Femur (tissue), 1 donor: Measurements from ENCODE around the gene TNFRSF8.

ENCODE experiments used
- DNase-seq: peaks from one replicate; pipeline ENCODE4 v3.0.0-alpha.2; 2017

Gene TNFRSF8

DNA sequence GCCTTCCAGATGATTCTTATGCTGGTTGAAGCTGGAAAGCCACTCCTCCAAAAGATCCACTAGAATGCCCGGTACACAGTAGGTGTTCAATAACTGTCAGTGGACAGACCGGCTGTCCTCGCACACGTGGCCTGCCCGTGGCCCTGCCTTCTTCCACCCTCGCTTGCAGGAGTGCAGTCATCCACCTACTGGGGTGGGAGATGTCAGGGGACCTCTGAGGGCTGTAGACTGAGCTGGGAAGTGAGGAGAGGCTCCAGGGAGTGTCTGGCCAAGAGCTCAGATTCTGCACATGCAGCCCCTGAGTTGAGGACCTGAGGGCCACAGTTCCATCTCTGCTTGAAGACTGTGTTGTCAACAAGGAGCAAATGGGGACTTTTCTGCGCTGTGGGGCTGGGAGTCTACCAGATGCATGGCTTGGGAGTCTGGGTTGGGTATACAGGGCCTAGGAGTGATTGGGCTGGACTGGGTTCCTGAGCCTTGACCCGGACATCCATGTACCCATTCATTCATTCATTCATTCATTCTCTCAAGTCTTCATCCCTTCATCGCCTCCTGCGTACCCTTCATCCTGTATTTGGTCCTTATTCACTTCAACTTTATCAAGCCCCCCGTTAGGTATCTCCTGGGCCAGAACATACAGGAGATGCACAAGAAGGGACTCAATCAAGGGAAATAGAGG, 99.5 kb downstream of the TNFRSF8 start:
- no peak for DNase-seq

DNA sequence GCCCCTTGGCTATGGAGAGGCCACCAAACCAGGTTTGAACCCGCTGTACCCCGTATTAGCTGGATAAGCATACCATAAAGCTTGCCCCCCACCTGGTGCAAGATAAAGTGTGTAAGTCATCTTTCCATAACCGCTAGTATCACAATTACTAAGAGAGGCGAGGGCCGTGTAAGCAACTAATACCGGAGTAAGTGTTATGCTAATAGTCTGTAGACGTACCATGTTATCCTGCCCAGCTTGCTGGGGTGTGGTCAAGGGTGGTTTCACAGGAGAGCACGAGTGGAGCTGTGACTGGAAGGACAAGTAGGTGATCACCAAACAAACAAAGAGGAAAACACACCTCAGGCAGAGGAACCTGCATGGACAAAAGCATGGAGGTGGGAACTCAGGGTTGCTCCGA, 100.1 kb downstream of the TNFRSF8 start:
- DNase-seq = no peak

DNA sequence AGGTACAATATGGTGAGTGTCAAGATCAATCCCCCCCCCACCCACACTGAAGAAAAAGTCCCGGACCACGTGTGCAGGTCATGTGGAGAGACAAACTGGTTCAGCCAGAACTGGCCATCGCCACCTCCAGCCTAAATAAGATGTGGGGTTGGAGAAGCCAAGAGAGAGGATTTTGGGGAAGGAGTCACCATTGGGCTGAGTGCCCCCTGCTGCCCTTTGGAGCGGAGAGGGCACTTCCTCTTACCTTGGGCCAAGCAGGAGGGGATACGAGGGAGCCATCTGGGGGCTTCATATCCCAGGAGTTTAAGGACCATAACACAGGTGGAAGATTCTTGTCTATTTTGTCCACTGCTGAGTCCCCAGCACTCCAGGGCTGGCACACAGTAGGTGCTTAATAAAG, 101.1 kb downstream of the TNFRSF8 start:
- no peak for DNase-seq

DNA sequence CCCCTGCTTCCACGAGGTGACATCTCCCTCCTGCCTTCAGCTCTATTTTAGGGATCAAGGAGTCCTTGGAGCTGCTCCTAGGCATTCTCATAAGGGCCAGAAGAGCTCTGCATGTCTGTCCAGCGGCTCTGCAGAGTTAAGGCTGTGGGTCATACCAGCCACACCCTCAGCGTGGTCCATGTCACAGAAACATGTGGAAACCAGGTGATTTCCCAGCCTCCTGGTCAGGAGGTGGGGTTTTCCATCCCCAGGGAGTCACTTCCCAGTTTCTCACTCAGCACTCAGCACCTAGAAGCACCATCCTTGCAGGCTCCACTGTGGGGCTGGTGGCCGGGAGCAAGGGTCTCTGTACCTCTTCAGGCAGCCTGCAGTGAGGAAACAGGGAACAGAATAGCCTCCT, 102.2 kb downstream of the TNFRSF8 start:
- DNase-seq = no peak

DNA sequence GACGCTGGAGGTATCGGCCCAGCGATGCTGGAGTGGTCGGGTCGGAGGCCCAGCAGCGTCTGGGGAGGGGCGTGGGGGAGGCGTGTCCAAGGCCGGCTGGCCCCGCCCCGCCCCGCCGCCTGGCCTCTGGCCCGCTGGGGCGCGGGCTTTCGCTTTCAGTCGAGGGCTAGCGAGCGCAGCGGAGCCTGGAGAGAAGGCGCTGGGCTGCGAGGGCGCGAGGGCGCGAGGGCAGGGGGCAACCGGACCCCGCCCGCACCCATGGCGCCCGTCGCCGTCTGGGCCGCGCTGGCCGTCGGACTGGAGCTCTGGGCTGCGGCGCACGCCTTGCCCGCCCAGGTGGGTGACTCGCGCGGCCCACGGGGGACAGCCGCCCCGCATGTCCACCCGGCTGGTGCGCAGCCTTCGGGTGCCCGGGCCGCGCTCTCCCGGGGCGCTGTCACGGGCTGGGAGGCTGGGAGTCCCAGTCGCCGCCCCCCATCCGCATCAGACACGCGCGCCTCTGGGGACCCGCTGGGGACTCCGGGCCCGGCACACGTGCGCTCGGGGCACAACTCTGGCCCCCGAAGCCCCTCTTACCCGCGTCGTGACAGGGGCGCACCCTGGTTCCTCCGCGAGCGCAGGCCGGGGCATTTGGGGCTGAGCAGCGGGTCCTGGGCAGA, 103.9 kb downstream of the TNFRSF8 start, which contains the start of gene TNFRSF1B:
Gene TNFRSF1B, plus strand, starts transcription at position 158 of the 659 bp plus-strand sequence. Its CDS starts 101 bp downstream, at position 259.
- DNase-seq = peak; percentile 68

DNA sequence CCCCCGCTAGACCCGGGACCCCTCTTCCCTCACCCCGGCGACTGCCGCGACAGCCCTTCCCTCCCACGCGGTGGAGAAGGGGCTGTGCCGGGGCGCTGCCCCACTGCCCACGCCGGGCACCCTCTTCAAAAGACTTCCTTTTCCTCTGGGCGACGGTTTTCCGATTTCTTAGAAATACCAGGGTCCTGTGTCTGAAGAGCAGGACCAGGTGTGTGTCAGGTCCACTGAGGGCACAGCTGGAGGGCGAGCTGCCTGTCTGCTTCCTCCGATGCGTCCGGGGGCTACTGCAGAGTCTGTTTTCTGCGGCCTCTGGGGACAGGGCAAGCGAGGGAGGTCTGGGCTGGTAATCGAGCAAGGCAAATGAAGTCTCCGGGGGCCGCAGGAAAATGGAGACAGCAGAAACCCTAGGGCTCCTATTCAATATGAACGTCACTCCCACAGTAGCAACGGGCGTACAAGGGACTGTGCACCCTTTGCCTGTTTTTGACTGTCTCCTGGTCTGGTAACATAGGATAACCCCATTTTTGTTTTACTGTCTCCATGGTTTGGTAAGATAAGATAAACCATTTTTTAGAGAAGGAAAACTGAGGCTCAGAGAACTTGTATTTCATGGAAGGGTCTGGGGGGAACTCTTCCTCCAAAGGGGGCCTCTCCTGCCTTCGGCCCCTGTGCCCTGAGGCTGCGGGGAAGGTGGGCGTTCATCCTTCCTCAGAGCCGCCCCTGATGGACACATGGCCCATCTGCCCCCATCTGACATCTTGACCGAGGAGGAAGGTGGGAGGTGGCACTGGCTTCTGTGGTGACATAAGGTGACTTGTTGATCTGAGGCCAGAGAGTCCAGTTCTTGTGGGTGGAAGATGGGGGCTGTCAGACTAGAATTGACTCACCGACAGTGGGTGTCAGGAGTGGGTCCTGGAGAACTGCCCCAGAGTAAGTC, 104.7 kb downstream of the TNFRSF8 start:
- no peak for DNase-seq

DNA sequence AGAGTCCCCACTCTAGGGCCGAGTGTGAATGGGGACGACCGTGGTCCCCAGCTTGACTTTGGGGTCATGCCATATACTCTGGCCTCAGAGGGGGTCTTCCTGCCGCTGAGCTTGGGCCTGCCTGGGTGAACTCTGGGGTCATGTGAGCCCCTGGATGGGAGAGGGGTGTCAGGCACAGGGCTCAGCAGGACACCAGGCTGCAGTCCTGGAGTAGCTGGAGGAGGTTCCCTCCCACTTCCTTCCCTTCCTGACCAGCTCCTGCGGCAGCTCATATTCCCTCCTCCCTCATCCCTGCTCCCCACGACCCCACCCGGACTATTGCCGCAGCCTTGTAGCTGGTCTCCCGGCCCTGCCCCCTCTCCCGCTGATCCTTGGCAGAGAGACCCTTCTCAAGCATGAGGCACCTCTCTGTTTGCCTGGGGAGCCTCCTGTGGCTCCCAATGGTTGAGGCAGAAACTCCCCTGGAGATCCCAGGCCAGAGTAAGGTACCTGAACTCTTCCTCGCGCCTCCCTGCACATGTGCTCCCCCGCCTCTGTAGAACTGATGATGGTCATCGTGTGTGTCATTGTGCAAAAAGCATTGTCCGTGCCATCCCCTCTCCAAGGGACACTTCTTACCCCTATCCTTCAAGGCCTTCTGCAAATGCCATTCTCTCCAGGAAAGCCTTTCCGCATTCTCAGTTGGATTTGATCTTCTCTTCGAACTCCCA, 105.5 kb downstream of the TNFRSF8 start:
- DNase-seq = no peak

DNA sequence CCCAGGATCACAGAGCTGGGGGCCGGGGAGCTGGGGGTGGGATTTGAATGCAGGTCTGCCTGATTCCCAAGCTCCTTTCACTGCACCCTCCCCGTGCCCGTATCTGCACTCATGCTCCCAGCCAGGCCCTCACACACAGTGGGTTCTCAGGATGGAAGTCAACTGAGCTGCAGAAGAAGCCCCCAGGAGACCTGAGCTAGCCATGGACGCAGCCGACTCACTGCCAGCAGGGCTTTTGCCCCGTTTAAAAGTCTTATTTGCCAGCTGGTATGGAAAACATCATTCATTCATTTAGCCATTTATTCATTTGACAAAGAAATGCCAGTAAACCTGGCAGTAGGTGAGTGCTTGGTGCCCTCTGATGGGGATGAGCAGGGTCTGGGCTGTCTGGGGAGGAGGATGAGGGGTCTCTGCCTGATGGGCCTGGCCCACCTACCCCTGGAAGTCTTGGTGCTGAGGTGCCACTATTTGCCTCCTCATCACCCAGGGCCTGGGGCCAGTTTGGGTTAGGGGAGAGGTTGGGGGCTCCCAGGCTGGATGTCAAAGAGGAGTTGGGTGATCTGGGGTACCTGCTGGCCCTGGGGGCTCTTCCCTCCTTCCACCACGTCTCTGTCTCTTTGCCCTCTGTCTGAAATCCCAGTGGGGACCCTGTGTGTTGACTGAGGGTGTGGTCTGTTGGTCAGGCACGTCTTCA, 106.5 kb downstream of the TNFRSF8 start:
- no peak for DNase-seq

DNA sequence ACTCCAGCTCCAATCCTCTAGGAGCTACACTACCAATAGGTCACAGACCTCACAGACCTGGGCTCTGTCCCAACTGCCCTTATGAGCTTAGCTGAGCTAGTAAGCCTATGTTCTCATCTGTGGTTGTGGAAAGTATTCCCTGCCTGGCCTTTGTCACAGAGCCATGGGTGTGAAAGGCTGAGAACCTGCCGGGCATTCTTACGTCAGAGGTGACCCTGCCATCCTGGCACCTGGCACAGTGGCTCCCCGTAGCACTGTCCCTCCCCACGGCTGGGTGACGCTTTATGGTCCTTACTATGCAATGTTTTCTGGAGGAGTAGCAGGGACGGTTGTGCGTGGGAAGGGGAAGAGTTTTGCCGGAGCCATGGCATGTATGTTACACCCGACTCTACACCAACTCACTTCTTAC, 107.2 kb downstream of the TNFRSF8 start:
- no peak for DNase-seq

DNA sequence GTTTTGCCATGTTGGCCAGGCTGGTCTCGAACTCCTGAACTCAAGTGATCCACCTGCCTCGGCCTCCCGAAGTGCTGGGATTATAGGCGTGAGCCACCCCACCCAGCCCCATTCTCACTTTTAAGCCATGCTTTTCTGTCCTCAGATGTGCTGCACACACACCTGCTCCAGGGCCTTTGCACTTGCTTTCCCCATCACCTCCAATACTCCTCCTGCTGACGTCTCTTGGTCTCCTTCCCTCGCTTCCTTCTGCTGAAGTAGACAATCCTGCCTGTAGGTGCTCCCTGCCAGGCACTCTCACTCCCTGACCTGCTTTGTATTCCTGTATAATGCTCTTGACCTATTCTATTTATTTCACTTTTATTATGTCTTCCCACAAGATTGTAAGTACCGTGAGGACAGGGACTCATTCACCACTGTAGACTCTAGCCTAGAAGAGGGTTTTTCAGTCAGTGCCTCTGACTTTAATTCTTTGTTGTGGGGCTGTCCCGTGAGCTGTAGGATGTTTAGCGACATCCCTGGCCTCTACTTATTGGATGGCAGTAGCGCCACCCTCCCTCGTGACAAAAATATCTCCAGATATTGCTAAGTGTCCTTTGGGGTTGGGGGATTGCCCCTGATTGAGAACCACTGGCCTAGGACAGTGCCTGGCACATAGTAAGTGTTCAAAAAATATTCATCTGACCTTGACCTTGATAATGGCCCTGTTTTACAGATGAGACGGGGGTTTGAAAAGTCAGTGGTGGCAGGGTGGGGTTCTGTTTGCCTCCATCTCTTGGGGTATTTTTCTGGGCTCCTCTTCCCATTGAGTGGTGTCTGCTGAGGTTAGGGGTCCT, 108.3 kb downstream of the TNFRSF8 start:
- DNase-seq = no peak

DNA sequence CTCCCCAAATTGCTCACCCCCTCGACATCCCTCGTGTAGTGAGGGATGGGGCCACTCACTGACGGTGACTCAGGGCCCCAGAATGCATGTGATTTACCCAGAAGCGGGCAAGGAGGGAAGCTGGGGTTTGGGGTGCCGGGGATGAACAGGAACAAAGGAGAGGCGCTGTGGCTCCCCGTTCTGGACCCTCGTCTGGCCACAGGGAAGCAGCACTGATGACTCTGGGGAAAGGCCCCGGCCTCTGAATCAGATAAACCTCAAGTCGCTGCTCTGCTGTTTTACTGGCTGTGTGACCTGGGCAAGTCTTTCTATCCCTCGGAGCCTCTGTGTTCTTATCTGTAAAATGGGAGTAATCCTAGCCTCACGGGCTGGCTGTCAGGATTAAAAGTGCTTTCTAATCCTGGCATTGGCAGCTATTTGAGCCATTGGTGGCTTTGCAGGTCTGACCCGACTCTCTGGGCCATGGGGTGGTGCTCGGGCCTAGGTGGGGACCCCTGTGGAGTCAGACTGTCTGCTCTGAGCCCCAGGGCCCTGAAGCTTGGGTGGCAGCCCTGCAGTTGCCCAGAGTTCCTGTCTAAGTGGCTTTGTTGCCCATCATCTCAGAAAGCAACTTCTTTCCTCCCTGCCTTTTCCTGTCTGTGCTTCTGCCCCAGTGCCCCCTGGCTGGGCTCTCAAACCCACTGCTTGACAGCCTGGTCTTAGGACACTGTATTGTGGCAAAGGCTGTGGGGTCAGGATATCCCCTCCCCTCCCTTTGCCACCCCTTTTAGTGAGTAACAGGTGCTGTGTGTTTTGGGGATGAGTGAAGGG, 109.1 kb downstream of the TNFRSF8 start:
- no peak for DNase-seq

DNA sequence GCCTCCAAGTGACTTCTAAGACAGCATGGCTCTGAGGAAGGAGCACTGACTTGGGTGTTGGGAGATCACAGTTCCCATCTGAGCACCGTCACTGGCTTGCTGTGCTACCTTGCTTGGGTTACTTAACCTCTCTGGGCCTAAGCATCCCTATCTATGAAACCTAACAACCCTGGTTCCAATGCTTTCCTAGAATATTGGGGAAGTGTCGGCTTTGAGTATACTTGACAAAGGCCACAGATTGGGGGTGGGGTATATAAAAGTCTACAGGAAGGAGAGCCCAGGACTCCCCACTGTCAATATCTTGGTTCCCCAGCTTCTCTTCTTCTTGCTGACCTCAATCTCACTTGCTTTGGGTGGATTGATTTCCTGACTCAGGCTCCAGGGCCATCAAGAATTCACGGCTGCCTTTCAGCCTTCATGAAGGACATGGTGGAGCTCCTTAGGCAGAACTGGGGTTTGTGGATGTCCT, 110.0 kb downstream of the TNFRSF8 start:
- DNase-seq = no peak

DNA sequence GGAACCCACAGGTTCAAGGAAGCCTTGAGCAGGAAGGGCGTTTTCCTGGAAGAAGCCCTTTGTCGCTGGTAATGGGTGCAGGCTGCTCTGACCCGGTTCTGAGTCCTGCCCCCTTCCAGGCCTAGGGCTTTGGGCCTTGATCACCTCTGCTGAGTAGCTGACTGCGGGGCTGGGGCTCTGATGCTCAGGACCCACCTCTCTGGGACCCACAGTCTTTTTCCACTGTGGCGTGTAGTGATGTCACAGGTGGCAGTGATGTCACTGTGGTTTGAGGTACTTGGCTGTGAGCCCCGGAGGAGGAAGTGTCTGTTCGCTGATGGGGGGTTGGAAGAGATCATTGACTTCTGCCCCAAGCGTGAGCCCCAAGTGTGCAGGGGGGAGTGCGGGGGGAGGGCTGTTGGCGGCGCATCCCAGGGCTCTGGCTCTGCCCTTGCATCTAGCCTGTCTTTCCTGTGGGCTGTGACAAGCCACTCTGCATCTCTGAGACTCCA, 110.6 kb downstream of the TNFRSF8 start:
- peak; percentile 68 for DNase-seq

DNA sequence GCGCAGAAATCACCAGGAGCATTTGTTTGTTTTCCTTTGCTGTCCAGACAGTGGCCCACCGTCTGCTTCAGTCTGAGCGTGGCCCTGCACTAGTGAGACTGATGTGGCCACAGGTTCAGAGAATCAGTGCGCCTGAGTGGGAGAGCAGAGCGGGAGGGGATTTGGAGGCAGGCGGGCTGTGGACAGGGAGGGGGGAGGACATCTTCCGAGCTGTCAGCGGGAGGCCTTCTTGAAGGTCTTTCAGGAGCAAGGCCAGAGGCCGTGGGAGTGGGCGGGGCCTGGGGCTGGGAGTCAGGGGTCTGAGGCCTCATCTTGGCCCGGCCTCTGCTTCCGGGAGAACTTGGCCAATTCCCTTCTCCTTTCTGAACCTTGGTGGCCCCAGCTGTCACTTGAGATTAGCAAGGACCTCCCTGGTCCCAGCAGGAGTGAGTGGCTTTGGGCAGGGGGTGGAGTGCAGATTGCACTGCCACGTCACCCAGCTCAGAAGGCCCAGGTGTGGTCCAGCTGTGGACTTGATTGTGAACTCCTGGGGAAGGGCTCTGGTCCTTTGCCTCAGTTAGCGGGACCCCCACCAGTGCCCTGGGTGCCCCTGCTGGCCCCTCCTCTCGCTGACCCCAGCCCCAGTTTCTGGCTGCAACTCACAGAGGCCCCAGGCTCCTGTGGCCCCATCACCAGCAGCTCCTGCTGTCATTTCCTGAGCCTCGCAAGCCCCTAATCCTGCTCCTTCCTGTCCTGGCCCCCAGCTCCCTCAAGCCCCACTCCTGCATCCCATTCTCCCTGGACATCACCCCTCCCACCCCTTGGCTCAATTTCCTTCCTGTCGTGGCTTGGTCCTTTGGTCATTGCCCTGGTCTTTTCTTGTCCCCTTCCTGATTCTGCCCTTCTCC, 112.1 kb downstream of the TNFRSF8 start:
- peak; percentile 62 for DNase-seq

DNA sequence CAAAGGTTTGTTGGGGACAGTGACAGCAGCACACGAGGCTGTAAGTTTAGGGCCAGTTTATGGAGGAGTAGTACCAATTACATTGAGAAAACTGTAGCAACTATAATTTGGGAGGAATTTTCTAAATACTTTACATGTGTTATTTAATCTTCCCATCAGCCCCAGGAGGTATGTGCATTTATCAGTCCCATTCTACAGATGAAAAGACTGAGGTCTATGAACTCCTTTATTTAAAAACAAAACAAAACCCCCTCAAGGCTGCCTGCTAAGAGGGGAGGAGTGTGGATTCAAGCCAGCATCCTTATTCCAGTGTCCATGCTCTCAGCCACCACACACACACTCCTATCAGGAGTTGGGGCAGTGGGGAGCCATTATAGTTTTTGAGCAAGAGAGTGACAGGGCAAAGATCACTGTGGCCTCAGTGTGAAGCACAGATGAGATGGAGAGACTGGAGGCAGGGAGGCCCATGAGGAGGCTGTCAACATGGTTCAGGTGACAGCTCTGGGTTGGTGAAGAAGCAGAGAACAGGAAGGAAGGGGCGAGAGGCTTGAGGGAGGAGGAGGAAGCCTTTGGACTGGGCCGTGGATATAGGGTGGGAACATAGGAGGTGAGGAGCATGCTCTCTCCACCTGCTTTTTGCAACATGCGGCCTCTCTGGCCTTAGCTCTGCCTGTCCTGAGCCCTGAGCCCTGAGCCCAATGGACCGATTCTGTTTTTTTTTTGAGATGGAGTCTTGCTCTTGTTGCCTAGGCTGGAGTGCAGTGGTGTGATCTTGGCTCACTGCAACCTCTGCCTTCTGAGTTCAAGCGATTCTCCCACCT, 113.4 kb downstream of the TNFRSF8 start:
- no peak for DNase-seq

DNA sequence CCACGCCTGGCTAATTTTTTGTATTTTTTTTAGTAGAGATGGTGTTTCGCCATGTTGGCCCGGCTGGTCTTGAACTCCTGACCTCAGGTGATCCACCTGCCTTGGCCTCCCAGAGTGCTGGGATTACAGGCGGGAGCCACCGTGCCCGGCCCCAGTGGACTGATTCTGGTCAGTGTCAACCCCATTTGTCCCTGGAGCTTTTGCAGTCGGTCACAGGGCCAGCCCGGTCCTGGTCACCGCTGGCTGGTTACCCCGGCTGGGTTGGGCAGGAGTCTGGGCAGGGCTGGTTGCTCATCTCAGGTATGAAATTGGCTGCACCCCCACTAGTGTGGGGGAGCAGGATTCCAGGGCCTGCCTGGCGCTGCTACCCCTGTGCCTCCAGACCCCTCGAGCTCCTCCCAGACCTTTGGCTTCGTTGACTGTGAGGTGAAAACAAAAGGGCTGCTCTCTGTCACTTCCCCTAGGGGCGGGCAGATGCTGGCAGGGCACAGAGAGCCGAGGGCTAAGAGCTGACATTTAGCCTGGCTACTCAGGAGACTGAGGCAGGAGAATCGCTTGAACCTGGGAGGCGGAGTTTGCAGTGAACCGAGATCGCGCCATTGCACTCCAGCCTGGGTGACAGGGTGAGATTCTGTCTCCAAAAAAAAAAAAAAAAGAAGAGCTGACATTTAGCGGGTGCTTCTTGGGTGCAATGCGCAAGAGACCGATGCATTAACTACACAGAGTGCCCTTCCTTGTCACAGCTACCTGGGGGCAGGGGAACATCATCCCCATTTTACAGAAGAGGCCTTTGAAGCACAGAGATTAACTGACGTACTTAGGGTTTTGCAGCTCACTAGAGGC, 114.3 kb downstream of the TNFRSF8 start:
- DNase-seq = no peak

DNA sequence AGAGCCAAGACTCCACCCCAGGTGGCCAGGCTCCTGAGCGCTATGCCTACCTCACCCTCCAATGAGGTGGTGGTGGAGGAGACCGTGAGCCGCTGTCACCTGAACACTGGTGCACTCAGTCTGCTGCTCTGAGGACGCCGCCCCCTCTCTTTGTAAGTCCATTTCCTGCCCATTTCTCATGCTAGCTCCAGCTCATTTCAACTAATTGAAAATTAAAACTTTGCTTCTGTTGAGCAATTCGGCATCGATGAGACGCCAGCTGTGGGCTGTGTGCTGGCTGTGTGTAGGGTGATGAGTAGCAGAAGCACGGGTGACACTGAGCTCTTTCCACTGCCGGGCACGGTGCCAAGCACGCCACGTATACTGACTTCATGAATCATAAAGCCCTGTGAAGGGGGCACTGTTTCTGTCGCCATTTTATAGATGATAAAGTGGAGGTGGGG, 114.9 kb downstream of the TNFRSF8 start:
- DNase-seq = peak; percentile 58
